Neural cell (in vitro differentiated cells): ENCODE results near the gene DOK5. TPM values are rescaled to one million over a fixed set of nuclear protein-coding genes. Genes with fewer than 3 reads are reported as not detected.

Experiments
- H2AFZ ChIP-seq: fragments of 200-600, 300-800 bp; sonication (generic), shearing (Covaris generic); 2 replicates; pipeline ENCODE4 v1.6.0; 2014; ENCODE audit warnings: low read depth, mild to moderate bottlenecking, antibody characterized with exemption, low read length, moderate library complexity
- H3F3A ChIP-seq: fragments of 200-600 bp; shearing (Covaris generic); 2 replicates; pipeline ENCODE4 v1.6.1; 2016; ENCODE audit warnings: mild to moderate bottlenecking, moderate library complexity, mixed read lengths, antibody characterized with exemption, low read length; ENCODE audit not compliant: insufficient read depth, poor library complexity, severe bottlenecking
- H3K27ac ChIP-seq: fragments of 200-600, 300-800 bp; sonication (generic), shearing (Covaris generic); 2 replicates; pipeline ENCODE4 v1.5.1; 2014; ENCODE audit warnings: mild to moderate bottlenecking, low read length, moderate library complexity
- H3K27me3 ChIP-seq: fragments of 300-800, 200-600 bp; sonication (generic), shearing (Covaris generic); 2 replicates; pipeline ENCODE4 v1.6.0; 2014; ENCODE audit warnings: mild to moderate bottlenecking, low read depth, low read length, moderate library complexity; ENCODE audit not compliant: insufficient read depth
- H3K36me3 ChIP-seq: fragments of 300-800, 200-600 bp; sonication (generic), shearing (Covaris generic); 2 replicates; pipeline ENCODE4 v1.5.1; 2014; ENCODE audit warnings: mild to moderate bottlenecking, antibody characterized with exemption, low read length, moderate library complexity; ENCODE audit not compliant: insufficient read depth
- H3K4me2 ChIP-seq: fragments of 300-800, 200-600 bp; sonication (generic), shearing (Covaris generic); 2 replicates; pipeline ENCODE4 v1.6.0; 2014; ENCODE audit warnings: mild to moderate bottlenecking, low read length
- H3K4me3 ChIP-seq: fragments of 300-800, 200-600 bp; sonication (generic), shearing (Covaris generic); 2 replicates; pipeline ENCODE4 v1.5.1; 2014; ENCODE audit warnings: mild to moderate bottlenecking, low read length, moderate library complexity
- H3K79me2 ChIP-seq: fragments of 200-600 bp; shearing (Covaris generic); replicated peaks from 2 replicates; pipeline ENCODE4 v1.6.0; 2014; ENCODE audit warnings: mild to moderate bottlenecking, low read length, moderate library complexity; ENCODE audit not compliant: insufficient read depth
- H3K9ac ChIP-seq: fragments of 300-800, 200-600 bp; sonication (generic), shearing (Covaris generic); 2 replicates; pipeline ENCODE4 v1.6.1; 2016; ENCODE audit warnings: mild to moderate bottlenecking, low read length, mixed read lengths
- H3K9me2 ChIP-seq: fragments of 200-600 bp; shearing (Covaris generic); 2 replicates; pipeline ENCODE4 v1.6.1; 2016; ENCODE audit warnings: mild to moderate bottlenecking, low read length, mixed read lengths; ENCODE audit not compliant: insufficient read depth
- H3K9me3 ChIP-seq: fragments of 200-600, 300-800 bp; sonication (generic), shearing (Covaris generic); 2 replicates; pipeline ENCODE4 v1.6.1; 2016; ENCODE audit warnings: mild to moderate bottlenecking, mixed run types, low read length, moderate library complexity, mixed read lengths
- H4K20me1 ChIP-seq: fragments of 200-600 bp; shearing (Covaris generic); 2 replicates; pipeline ENCODE4 v1.6.1; 2016; ENCODE audit warnings: mild to moderate bottlenecking, mixed run types; ENCODE audit not compliant: insufficient read depth
- EP300 ChIP-seq: fragments of 450-650 bp; conservative IDR thresholded peaks from 2 replicates; pipeline ENCODE4 v1.6.1; 2014; ENCODE audit warnings: antibody characterized with exemption, mild to moderate bottlenecking, moderate library complexity; ENCODE audit not compliant: poor library complexity, severe bottlenecking
- EZH2 ChIP-seq: fragments of 200-600, 300-800 bp; shearing (Covaris generic), sonication (generic); IDR thresholded peaks from 2 replicates; pipeline ENCODE4 v1.6.1; 2014; ENCODE audit warnings: antibody characterized with exemption, low read length, borderline replicate concordance, mild to moderate bottlenecking; ENCODE audit not compliant: insufficient read depth, poor library complexity, severe bottlenecking
- MXI1 ChIP-seq: fragments of 450-650 bp; conservative IDR thresholded peaks from 2 replicates; pipeline ENCODE4 v1.6.1; 2014; ENCODE audit warnings: antibody characterized with exemption, mild to moderate bottlenecking; ENCODE audit not compliant: poor library complexity, severe bottlenecking
- POLR2AphosphoS5 ChIP-seq: IDR thresholded peaks from 2 replicates; pipeline ENCODE4 v1.6.1; 2012
- RAD21 ChIP-seq: fragments of 450-650 bp; conservative IDR thresholded peaks from 2 replicates; pipeline ENCODE4 v1.6.1; 2014; ENCODE audit warnings: antibody characterized with exemption, mild to moderate bottlenecking, moderate library complexity
- REST ChIP-seq: IDR thresholded peaks from 2 replicates; pipeline ENCODE4 v1.6.1; 2012; ENCODE audit warnings: borderline replicate concordance
- SMC3 ChIP-seq: fragments of 450-650 bp; conservative IDR thresholded peaks from 2 replicates; pipeline ENCODE4 v1.6.1; 2014; ENCODE audit warnings: antibody characterized with exemption, mild to moderate bottlenecking, moderate library complexity; ENCODE audit not compliant: poor library complexity
- TAF1 ChIP-seq: IDR thresholded peaks from 2 replicates; pipeline ENCODE4 v1.6.1; 2012; ENCODE audit warnings: low read depth
- polyA plus RNA-seq: library from polyadenylated mRNA; depleted of rRNA; stranded (reverse); fragments of >200 nt; gene quantifications from 2 replicates; pipeline ENCODE4 v1.2.3, GENCODE V29; 2014
- TF ChIP-seq, protein P1 (sequence below): fragments of 450-650 bp; IDR thresholded peaks from 2 replicates; pipeline ENCODE4 v1.5.1; 2014; ENCODE audit warnings: antibody characterized with exemption, mild to moderate bottlenecking, moderate library complexity; ENCODE audit not compliant: poor library complexity, severe bottlenecking

DOK5 gene
- polyA plus RNA-seq, 1 donor from 2014 or later, result 4.6 TPM

DNA sequence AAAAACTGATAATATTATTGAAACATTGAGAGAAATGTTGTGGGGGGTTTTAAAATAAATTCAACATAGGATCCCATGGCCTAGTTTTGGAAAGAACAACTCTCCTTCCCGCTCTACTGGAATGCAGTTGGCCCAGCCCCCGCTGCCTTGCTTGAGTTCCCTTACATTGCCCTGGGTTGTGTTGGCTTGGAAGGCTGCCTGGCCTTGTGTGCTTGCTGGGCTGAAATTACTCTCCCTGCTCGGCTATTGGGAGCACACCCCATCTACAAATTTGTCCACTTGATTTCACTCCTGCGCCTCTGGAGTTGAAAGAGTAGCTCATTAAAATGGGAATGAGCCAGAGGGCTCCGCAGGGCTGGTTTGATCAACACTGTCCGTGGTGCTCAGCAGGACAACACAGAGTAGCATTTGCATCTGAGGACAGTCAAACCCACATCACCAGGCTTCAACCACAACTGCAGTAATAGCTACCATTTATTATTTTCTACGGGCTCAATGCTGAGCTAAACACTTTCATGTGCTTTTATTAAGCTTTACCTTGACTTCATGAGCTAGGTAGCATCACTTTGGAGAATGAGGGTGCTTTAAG lies 35.2 kb downstream of the DOK5 start:
- H3K9ac ChIP-seq, result no peak overlapping the region
- no peaks in the 10 kb centered on the region for H4K20me1 ChIP-seq
- no peak overlapping the region for H3K27ac ChIP-seq
- H2AFZ ChIP-seq, result no peak overlapping the region
- TF ChIP-seq RAD21, result no peak
- no peak for TF ChIP-seq REST
- no peak for TF ChIP-seq EP300
- no peak for TF ChIP-seq POLR2AphosphoS5
- no peak for TF ChIP-seq EZH2
- TF ChIP-seq TAF1, result no peak
- TF ChIP-seq SMC3, result no peak
- TF ChIP-seq, protein P1, sequence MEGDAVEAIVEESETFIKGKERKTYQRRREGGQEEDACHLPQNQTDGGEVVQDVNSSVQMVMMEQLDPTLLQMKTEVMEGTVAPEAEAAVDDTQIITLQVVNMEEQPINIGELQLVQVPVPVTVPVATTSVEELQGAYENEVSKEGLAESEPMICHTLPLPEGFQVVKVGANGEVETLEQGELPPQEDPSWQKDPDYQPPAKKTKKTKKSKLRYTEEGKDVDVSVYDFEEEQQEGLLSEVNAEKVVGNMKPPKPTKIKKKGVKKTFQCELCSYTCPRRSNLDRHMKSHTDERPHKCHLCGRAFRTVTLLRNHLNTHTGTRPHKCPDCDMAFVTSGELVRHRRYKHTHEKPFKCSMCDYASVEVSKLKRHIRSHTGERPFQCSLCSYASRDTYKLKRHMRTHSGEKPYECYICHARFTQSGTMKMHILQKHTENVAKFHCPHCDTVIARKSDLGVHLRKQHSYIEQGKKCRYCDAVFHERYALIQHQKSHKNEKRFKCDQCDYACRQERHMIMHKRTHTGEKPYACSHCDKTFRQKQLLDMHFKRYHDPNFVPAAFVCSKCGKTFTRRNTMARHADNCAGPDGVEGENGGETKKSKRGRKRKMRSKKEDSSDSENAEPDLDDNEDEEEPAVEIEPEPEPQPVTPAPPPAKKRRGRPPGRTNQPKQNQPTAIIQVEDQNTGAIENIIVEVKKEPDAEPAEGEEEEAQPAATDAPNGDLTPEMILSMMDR, result no peak
- TF ChIP-seq MXI1, result no peak
- no peak overlapping the region for H3K4me2 ChIP-seq
- H3K9me2 ChIP-seq, result no peaks in the 10 kb centered on the region
- H3K9me3 ChIP-seq, result no peaks in the 10 kb centered on the region
- no peaks in the 10 kb centered on the region for H3K79me2 ChIP-seq
- no peaks in the 10 kb centered on the region for H3K27me3 ChIP-seq
- H3F3A ChIP-seq, result no peaks in the 10 kb centered on the region
- no peak overlapping the region for H3K4me3 ChIP-seq
- H3K36me3 ChIP-seq, result no peaks in the 10 kb centered on the region

- Histone ChIP-seq H3K27ac (no peak overlapping the region), H3F3A (no peaks in the 10 kb centered on the region), H3K36me3 (no peaks in the 10 kb centered on the region), H3K4me3 (no peak overlapping the region), H3K79me2 (no peaks in the 10 kb centered on the region), H4K20me1 (no peaks in the 10 kb centered on the region), H3K9ac (no peak overlapping the region), H3K9me3 (no peaks in the 10 kb centered on the region), H3K9me2 (no peaks in the 10 kb centered on the region), H3K27me3 (no peaks in the 10 kb centered on the region), H2AFZ (no peak overlapping the region), H3K4me2 (no peak overlapping the region)
- no peak for TF ChIP-seq REST
- TF ChIP-seq, protein P1, result no peak
- no peak for TF ChIP-seq MXI1
- no peak for TF ChIP-seq SMC3
- no peak for TF ChIP-seq POLR2AphosphoS5
- no peak for TF ChIP-seq EZH2
- no peak for TF ChIP-seq RAD21
- TF ChIP-seq EP300, result no peak
- TF ChIP-seq TAF1, result no peak
Measured at GRCh38 chr20:54512694-54513093, 37.3 kb downstream of the DOK5 start.
